Measurements from ENCODE around the gene GOLGA8T. TPM values are rescaled to one million over a fixed set of nuclear protein-coding genes. Genes with fewer than 3 reads are reported as not detected.

GOLGA8T gene
- total RNA-seq, 2 donors from 2014 or later = not detected

Small RNA genes within 50 kb of the gene (small RNA-seq; reads per million reads assigned to genes)
- 0 reads per million in 2 donors for gene AC120045.2
- 0 reads per million in 2 donors for gene RF00096
- 0 reads per million in 2 donors for gene RN7SL469P
- 0 reads per million in 2 donors for gene RN7SL673P

Other genes with a start within 250 kb of the GOLGA8T start
- gene GOLGA8J, start 52.1 kb upstream of the GOLGA8T start, total RNA-seq = 1 to 10 TPM in 1 of 2 donors, not detected in 1; 1.1 TPM

All from prostate gland (tissue), 2 donors.